DND-41 (cell line): Measurements from ENCODE around the gene SYNGR1.
A peak's percentile ranks its signal among the peaks of the same experiment; 100 is the strongest.

Experiments
- EZH2 ChIP-seq: IDR thresholded peaks from 3 replicates; pipeline ENCODE4 v1.6.1; 2012; ENCODE audit warnings: borderline replicate concordance, low read depth, mild to moderate bottlenecking, moderate library complexity, low read length, inconsistent platforms; ENCODE audit not compliant: severe bottlenecking
- TF ChIP-seq, protein P1 (sequence below): IDR thresholded peaks from 2 replicates; pipeline ENCODE4 v1.5.1; 2012; ENCODE audit warnings: borderline replicate concordance, low read length, moderate library complexity, mild to moderate bottlenecking; ENCODE audit not compliant: poor library complexity, severe bottlenecking; ENCODE audit errors: extremely low read depth

DNA sequence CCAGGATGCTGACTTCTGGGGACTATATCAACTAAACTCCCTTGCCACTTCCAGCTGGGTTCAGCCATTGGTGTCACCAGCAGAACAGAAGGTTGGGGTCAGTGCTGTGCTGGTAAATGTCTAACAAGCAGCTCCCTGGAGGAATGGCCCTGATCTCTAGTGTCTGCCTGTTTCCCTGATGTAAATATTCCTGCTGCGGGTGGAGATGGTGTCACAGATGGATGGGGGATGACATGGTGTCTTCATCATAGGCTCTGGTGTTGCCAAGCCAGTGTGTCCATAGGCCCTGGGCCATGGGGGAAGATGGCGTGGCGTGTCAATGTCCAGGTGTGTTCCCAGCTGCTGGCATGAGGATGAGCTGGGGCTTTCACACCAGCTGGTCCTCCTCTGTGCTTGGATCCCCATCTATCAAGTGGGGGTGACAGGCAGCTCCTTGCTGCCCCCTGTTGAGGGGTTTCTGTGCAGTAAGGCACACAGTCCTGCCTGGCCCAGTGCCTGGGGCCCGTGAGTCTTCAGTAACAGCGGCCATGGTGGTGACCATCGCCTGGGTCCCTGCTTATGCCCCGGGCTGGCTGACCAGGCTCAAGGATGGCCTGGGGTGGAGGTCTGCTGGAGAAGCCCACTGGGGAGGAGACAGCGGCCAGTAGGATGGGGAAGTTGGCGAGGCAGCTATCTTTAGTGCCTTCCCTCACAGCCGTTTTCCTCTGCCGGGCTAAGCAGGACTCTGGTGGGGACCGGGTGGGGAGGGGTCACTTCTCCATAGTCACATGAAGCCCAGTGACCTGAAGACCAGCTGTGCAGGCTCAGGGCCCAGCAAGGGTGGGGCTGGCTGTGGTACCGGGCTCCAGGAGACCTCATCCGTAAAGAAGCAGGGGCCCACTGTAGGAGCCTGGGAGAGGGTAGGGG, 43.1 kb upstream of the SYNGR1 start:
- no peak for TF ChIP-seq EZH2
- TF ChIP-seq, protein P1, sequence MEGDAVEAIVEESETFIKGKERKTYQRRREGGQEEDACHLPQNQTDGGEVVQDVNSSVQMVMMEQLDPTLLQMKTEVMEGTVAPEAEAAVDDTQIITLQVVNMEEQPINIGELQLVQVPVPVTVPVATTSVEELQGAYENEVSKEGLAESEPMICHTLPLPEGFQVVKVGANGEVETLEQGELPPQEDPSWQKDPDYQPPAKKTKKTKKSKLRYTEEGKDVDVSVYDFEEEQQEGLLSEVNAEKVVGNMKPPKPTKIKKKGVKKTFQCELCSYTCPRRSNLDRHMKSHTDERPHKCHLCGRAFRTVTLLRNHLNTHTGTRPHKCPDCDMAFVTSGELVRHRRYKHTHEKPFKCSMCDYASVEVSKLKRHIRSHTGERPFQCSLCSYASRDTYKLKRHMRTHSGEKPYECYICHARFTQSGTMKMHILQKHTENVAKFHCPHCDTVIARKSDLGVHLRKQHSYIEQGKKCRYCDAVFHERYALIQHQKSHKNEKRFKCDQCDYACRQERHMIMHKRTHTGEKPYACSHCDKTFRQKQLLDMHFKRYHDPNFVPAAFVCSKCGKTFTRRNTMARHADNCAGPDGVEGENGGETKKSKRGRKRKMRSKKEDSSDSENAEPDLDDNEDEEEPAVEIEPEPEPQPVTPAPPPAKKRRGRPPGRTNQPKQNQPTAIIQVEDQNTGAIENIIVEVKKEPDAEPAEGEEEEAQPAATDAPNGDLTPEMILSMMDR: peak; percentile 60
